VCaP (cell line): Measurements from ENCODE around the gene CACNA2D3.

Experiments used
- H3K27ac ChIP-seq: fragments of 450-650 bp; 2 replicates; pipeline ENCODE4 v1.5.1; 2017
- TF ChIP-seq, protein P1 (sequence below): fragments of 450-650 bp; conservative IDR thresholded peaks from 2 replicates; pipeline ENCODE4 v1.5.1; 2017; ENCODE audit warnings: mild to moderate bottlenecking, moderate library complexity

CACNA2D3 gene

DNA sequence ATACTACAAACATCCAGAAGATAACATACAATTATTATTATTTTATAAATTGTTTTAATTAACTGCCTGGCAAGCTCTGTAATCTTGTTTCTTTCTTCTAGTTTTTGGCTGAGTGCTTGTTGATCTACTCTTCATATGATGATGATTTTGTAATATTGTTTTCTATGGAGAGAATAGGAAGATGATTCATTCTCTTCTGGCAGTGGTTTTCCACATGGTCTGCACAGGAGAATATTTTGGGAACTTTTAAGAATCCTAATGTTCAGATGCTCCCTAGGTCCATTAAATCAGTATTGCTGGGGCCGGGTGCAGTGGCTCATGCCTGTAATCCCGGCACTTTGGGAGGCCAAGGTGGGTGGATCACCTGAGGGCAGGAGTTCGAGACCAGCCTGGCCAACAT is 37.6 kb downstream of the CACNA2D3 start:
- no peak overlapping the region for H3K27ac ChIP-seq
- TF ChIP-seq, protein P1, sequence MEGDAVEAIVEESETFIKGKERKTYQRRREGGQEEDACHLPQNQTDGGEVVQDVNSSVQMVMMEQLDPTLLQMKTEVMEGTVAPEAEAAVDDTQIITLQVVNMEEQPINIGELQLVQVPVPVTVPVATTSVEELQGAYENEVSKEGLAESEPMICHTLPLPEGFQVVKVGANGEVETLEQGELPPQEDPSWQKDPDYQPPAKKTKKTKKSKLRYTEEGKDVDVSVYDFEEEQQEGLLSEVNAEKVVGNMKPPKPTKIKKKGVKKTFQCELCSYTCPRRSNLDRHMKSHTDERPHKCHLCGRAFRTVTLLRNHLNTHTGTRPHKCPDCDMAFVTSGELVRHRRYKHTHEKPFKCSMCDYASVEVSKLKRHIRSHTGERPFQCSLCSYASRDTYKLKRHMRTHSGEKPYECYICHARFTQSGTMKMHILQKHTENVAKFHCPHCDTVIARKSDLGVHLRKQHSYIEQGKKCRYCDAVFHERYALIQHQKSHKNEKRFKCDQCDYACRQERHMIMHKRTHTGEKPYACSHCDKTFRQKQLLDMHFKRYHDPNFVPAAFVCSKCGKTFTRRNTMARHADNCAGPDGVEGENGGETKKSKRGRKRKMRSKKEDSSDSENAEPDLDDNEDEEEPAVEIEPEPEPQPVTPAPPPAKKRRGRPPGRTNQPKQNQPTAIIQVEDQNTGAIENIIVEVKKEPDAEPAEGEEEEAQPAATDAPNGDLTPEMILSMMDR: no peak

DNA sequence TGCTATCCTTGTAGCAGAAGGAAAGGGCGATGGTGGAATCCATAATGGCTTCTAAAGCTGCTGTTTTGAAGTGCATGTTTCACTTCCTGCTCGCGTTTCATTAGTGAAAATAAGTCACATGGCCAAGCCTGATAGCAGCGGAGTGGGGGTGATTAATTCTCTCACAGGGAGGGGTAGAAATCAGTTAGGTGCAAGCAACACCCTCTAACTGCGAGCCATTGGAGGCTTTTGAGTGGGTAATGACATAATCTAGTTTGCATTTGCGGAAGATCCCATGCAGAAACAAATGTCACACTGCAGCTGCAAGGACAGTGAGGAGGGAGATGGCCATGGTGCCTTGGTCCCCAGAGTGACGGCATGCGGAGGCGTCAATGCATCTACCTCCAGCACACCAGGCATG is 41.1 kb downstream of the CACNA2D3 start:
- TF ChIP-seq, protein P1: no peak
- H3K27ac ChIP-seq: no peak overlapping the region

DNA sequence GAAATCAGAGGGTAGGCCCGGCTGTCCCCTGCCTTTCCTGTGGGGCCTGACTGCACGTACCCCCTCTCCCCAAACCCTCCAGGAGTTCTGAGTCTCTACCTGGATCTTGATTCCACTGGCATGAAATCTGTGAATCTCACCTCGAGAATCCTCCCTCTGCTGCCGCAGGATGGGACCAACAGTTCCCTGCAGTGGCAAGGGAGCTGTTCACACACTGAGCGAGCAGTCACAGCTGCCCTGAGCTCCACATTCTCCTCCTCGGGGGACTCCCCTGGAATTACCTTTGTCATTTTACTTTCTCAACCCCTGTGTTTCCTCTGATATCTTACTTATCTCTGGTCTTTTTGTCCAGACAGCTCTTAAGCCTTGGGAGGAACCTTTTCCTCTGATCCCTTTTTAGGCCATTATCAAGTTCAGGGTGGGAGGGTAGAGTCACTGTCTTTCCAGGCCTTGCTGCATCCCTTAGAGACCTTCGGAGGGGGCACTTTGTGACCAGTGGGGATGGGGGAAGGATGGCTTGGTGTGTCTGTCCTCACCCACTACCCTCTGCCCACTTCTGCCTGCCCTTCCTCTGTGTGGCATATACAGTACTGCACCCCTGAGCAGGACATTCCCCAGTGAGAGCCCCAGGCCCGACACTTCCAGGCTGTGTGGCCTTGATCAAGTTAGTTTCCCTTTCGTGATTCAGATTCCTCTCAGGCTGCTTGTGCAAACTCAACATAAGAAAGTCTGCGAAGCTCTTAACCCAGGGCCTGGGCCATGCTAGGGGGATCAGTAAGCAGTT is 42.0 kb downstream of the CACNA2D3 start:
- TF ChIP-seq, protein P1: no peak

DNA sequence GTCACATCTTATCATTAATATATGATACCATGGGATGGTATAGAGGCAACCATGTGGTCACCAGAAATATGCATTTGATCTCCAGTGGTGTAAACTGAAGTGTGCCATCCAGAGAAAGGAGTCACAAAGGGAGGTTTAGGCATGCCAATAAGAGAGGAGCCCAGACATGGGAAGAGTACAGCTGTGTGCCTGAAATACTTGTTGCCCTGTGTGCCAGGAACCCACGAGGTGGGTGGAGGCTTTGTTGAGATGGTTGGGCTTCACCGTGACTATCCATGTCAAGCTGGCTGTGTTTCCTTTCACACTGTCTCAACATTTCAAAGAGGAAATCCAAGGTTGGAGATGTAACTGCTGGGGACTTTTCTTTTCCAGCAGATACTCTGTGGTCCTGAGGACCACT is 43.5 kb downstream of the CACNA2D3 start:
- TF ChIP-seq, protein P1: no peak

More for the DNA sequence above, 42.0 kb downstream of the CACNA2D3 start:
- no peak overlapping the region for H3K27ac ChIP-seq

DNA sequence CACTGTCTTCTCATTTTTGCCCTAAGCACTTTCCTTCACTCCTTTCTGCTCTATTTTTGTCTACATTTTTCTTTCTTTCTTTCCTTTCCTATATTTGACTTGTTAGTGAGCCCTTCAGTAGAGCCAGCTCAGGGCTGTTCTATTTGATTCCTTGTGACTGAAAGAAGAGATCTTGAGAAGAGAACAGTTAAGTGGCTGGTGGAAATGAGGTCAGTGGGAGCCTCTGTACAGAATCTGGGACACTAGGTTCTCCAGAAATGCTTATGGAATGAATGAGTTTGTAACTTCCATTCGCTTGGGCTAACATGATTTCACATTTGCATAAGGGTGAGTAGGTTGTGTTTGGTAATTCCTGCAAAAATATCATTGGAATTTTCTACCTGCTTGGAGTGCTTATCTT is 45.6 kb downstream of the CACNA2D3 start:
- TF ChIP-seq, protein P1: no peak
- no peak overlapping the region for H3K27ac ChIP-seq

More for the DNA sequence above, 43.5 kb downstream of the CACNA2D3 start:
- H3K27ac ChIP-seq: no peak overlapping the region

DNA sequence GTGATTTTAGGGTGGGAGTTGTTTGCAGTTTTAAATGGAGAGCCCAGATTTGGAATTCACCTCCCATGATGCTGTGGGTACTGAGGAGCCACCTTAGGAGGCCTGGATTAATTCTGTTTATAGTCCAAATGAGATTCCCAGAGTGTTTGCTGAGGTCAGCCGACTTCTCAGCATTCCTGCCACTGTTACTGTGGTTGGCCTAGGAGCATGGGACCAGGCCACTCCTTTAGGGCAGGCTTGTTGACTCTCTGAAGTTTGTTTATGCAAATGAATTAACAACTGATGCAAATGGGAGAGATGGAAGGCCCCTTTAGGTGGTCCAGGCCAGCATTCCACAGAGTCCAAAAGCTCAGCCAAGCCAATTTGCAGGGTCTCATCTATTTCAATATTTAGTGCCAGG is 46.1 kb downstream of the CACNA2D3 start:
- TF ChIP-seq, protein P1: no peak

DNA sequence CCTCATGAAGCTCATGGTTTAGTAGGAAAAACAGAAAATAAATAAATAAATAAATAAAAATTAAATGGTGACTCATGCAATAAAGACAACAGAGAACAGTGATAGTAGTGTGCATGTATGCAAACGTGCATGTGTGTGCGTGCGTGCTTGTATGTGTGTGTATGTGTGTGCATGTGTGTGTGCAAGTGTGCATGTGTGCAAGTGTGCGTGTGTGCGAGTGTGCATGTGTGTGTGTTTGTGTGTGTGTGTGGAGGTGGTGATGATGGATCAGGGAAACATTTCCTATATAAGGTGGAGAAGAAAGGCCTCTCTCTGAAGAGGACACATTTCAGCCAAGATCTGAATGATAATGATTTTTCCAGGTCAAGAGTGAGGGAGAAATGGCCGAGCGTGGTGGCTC is 47.2 kb downstream of the CACNA2D3 start:
- H3K27ac ChIP-seq: no peak overlapping the region
- TF ChIP-seq, protein P1: no peak

More for the DNA sequence above, 46.1 kb downstream of the CACNA2D3 start:
- no peak overlapping the region for H3K27ac ChIP-seq
